HG02678 (cell line): ENCODE results near the gene EFCAB12.
"Not testable (repeated sequence)": the region's sequence is repeated elsewhere in the genome, so short reads cannot be mapped to it uniquely, and the experiment has no call there.

Experiments
- ATAC-seq: cut with Tn5 transposase; IDR thresholded peaks from one replicate; pipeline ENCODE4 v1.9.1; 2021; ENCODE audit warnings: mild to moderate bottlenecking, moderate library complexity; ENCODE audit not compliant: unreplicated experiment

EFCAB12 gene

DNA sequence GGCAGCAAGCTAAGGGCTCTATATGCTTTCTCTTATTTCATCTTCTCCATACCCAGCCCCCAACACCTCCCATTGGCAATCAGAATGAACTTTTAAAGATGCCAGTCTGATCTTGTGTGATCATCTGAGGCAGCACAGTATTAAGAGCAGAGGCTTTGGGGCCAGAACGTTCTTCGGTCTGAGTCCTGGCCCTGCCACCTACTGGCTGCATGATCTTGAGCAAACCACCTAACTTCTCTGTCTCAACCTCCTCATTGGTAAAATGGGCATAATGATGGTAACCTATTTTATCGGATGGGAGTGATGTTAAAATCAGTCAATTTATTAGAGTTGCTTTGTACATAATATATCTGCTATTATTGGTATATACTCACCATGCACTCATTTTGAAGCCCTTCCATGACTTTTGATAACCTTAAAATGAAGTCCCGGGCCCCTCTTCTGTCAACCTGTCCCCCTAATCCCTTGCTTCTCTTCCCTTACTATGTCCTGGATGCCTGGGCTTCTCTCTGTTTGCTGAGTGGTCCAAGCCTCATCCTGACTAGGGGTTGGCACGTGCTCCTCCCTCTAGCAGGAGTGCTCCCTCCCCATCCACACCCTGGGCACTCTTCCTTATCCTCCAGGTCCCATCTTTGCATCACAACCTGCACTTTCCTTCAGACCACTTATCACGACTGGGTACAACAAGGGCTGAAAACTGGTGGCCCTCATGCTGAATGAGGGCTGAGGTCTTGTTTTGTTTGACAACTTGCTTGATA is 6.3 kb downstream of the EFCAB12 start:
- ATAC-seq: no peak

GRCh38 chr3:129421236-129421883 is 7.1 kb downstream of the EFCAB12 start:
- ATAC-seq: no peak

DNA sequence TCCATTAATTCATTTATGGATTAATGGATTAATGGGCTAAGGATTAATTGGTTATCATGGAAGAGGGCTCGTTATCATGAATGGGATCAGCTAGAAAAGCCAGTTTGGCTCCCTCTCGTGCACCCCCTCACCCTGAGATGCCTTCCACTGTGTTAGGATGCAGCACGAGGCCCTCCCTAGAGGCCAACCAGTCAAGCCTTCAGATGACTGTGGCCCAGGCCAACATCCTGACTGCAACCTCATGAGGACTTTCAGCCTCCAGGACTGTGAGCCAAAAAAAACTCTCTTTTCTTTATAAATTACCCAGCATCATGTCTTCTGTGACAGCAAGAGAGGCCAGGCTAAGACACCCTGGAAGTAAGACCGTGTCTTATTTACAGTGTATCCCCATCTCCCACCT is 9.0 kb downstream of the EFCAB12 start:
- no peak for ATAC-seq

- ATAC-seq: no peak
These were observed 10.1 kb downstream of the EFCAB12 start for GRCh38 chr3:129418041-129418973.

GRCh38 chr3:129417326-129417725 is 11.1 kb downstream of the EFCAB12 start:
- no peak for ATAC-seq

DNA sequence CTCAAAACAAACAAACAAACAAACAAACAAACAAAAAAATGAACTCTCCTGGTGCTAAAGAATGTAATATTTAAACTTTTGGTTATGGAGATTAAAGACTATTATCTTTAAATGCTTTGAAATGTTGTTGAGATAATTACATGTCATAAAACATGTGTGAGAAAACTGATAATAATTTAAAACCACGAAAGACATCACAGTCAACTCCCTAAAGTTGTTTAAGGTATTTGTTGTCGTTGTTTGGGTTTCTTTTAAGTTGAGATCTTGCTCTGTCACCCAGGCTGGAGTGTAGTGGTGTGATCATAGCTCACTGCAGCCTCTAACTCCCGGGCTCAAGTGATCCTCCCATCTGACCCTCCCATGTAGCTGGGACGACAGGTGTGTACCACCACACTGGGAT is 12.0 kb downstream of the EFCAB12 start:
- no peak for ATAC-seq

DNA sequence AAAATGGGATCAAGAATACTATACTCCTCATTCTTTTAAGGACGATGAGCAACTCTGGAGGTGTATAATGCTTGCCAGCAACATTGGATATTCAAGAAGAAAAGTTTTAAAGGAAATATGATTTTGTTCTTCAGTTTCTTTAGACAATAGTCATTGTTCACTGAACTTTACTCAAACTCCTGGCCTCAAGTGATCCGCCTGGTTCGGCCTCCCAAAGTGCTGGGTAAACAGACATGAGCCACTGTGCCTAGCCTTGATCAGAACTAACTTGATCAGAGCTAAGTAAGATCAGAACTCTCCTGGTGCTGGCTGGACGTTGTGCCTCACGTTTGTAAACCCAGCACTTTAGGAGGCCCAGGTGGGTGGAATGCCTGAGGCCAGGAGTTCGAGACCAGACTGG is 12.6 kb downstream of the EFCAB12 start:
- no peak for ATAC-seq

GRCh38 chr3:129415378-129415777 is 13.1 kb downstream of the EFCAB12 start:
- ATAC-seq: no peak

DNA sequence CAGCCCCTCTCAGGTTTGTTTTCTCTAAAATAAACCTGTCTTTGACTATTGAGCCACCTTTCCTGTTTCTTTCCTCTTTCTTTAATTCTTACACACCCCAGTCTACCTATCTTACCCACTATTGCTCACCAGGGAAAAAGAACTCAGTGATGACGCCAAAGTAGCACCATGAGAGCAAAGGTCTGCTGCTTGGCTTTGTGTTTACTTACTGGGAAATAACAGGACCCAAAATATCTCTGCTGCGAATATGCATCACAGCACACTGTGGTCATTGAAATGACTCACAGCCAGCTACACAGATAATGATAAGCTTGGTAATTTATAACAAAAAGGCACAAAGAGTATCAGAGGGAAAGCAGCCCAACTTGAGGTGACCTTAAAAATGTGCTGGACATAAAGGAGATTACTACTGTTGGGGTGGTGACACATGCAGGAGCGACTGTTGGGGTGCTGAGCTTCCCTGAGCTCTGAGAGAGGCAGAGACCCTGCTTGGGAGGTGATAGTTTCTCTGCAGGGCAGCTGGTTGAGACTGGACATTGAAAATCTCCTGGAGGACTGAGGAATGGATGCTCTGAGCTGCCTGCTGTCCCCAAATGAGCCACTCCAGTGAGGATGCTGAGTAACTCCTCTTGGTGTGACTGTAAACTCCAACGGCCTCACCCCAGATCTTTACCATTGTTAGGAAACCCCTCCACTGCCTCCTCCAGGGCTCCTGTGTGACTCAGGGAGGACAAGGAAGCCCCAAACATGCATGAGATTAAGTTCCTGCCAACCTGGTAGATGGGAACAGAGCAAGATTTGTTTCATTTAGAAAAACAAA is 14.5 kb downstream of the EFCAB12 start:
- ATAC-seq: peak; percentile 89

- not testable (repeated sequence) for ATAC-seq
These were observed 15.2 kb downstream of the EFCAB12 start for GRCh38 chr3:129413238-129413637.

GRCh38 chr3:129412542-129413198 is 15.8 kb downstream of the EFCAB12 start:
- ATAC-seq: no peak

GRCh38 chr3:129410971-129411370 is 17.5 kb downstream of the EFCAB12 start:
- no peak for ATAC-seq

DNA sequence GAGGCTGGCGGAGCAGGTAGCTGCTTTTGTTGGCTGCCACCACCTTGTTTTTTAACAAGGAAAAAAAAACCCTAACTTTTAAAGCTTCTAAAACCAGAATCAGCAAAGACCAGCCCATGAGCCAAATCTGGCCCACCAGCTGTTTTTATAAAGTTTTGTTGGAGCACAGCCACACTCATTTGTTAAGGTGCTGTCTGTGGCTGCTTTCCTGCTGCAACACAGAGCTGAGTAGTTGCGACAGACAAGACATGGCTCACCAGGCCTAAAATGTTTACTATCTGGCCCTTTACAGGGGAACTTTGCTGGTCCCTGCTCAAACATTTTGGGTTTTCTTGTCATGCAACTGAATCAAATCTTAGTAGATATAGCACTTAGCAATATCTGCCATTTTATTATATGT is 18.9 kb downstream of the EFCAB12 start:
- ATAC-seq: no peak

GRCh38 chr3:129404610-129405009 is 23.8 kb downstream of the EFCAB12 start:
- no peak for ATAC-seq

- ATAC-seq: no peak
These were observed 24.3 kb downstream of the EFCAB12 start for GRCh38 chr3:129404130-129404529.

DNA sequence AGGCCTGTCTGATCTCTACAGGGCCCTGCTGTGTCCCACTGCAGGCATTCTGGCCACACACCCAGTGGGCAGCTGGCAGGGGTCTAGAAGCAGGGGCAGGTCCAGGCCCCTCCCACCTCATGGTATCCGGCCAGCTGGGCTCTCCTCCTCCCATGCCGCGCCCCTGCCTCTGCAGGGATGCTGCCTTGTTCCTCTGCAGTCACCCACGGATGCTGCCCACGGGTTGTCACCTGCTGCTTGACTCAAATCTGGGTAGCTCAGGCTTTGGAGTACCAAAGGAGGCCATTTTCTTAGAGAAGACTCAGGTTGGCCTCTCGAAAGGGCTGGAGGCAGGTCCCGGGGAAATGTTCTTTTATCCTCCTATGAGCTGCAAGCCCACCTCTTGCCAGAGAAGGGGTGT is 25.0 kb downstream of the EFCAB12 start:
- ATAC-seq: no peak

GRCh38 chr3:129402616-129403015 is 25.8 kb downstream of the EFCAB12 start:
- no peak for ATAC-seq

GRCh38 chr3:129402210-129402609 is 26.2 kb downstream of the EFCAB12 start:
- no peak for ATAC-seq

DNA sequence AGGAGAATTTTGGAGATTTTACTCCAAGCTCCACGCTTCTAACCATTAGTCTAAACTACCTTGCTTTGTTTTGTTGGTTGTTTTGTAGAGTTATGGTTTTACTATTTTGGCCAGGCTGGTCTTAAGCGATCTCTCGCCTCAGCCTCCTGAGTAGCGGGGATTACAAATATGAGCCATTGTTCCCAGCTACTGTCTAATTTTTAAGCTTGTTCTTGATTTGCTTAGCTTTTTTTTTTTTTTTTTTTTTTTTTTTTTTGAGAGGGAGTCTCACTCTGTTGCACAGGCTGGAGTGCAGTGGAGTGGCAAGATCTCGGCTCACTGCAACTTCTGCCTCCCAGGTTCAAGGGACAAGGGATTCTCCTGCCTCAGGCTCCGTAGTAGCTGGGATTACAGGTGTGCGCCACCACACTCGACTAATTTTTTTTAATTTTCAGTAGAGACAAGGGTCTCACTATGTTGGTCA is 28.5 kb downstream of the EFCAB12 start:
- no peak for ATAC-seq
